NCI-H2029 treated with DMSO at 0.1 percent for 48 hours (cell line): Measurements from ENCODE around the gene PATE4.
"Not testable (repeated sequence)": the region's sequence is repeated elsewhere in the genome, so short reads cannot be mapped to it uniquely, and the experiment has no call there.

Experiments used
- DNase-seq: peaks from one replicate; lab custom pipeline; 2025; lab: John Stamatoyannopoulos, UW

PATE4 gene, protein sequence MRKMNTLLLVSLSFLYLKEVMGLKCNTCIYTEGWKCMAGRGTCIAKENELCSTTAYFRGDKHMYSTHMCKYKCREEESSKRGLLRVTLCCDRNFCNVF

DNA sequence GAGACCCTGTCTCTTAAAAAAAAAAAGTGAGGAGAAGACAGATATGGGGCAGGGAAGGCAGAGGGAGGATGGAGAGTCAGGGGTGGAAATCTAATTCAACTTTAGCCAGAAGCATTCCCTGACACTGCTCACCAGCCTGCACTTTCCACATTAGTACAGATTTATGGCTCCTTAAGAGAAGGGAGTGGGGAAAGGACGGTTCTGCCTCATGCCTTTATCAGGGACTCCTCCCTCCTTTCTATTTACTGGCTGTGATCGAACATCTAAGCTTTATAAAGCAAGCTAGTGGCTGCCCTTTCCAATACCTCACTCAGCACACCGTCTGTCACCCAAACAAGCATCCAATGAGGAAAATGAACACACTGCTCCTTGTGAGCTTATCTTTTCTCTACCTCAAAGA, at the start of gene PATE4:
PATE4 (plus strand) TSS at position 301 of the 400 bp plus-strand sequence; CDS start at position 345, 44 bp downstream.
- DNase-seq, result no peak

DNA sequence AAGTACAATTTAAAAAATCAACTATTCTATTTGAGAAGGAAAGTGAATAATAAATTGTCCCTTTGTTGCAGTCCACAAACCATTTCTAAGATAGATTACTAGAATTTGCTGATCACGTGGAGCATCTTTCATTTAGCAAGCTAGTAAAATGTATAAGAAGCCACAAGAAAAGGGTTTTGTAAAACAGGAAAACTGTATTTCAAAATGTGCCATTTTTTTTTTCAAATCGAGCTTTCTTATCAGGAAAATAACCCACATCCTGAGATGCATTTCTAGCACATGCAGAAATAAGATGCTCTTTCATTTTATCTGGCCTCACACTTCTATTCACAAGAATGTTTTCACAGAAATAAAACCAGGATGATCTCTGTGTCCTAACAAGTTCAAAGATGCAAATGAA, 48.4 kb upstream of the PATE4 start:
- no peak for DNase-seq

DNA sequence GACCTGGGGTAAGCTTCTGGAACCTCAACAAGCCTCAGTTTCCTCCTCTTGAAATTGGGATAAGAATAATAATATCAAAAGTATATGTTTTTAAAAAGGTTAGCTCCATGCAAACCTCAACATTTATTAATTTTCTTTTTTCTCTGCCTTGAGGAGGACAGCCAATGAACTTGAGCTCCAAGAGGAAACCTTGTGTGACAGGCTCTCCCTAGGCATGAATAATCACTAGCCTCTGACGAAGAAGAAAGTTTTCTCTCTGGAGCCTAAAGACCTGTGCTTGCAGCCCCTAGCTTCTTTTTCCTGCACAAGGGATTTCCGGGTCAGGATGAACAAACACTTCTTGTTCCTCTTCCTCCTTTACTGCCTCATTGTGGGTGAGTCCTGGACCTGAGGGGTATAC, 45.3 kb upstream of the PATE4 start, which contains the start of gene PATE3:
PATE3 (plus strand) TSS at position 301 of the 400 bp plus-strand sequence; CDS start at position 326, 25 bp downstream.
- no peak for DNase-seq

DNA sequence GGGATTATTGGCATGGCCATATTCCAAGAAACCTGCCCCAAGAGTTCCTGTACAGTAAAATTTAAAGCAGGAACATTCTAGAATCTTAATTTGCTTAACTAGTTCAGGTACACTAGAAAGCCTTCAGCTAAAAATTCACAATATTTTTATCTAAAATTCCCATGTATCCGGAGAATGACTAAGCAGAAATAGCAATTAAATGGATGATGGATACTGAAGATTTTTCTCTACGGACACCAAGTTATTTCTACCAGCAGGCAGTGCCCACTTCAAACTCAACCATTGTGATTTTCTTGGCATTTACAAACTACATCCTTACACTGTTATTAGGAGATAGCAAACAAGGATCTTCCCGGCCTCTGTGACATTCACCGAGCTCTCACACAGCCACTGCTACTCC, 42.3 kb upstream of the PATE4 start:
- DNase-seq, result no peak

DNA sequence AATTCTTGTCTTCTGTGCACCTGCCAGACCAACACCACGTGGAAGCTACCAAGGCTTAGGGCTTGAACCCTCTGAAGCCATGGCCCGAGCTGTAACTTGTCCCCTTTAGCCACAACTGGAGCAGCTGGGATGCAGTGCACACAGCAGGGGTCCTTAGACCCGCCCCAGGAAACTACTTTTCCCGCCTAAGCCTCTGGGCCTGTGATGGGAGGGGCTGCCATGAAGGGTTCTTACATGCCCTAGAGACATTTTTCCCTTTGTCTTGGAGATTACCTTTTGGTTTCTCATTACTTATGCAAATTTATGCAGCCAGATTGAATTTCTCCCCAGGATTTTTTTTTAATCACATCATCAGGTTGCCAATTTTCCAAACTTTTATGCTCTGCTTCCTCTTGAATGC, 35.5 kb upstream of the PATE4 start:
- DNase-seq, result no peak

DNA sequence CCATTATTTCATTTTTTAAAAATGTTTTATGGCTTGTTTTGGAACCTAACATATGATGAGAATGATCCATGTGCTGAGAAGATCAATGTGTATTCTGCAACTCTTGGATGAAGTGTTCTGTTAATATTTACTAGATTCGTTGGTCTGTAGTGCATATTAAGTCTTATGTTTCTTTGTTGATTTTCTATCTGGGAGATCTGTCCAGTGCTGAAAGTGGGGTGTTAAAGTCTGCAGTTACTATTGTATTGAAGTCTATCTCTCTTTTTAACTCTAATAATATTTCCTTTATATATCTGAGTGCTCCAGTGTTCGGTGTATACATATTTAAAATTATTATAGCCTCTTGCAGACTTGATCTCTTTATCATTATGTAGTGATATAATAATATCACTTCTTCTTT, 33.3 kb upstream of the PATE4 start:
- DNase-seq, result no peak

DNA sequence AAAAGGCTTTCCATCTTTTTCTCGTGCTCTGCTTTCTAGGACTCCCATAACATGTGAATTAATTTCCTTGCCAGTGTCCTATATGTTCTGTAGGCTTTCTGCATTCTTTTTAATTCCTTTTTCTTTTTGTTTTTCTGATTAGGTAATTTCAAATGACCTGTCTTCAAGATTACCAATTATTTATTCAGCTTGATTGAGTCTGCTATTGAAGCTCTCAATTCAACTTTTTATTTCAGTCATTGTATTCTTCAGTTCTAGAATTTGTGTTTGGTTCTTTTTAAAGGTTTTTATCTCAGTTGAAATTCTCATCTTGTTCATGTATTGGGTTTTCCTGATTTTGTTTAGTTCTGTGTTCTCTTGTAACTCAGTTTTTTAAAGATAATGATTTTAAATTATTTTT, 30.7 kb upstream of the PATE4 start:
- no peak for DNase-seq

DNA sequence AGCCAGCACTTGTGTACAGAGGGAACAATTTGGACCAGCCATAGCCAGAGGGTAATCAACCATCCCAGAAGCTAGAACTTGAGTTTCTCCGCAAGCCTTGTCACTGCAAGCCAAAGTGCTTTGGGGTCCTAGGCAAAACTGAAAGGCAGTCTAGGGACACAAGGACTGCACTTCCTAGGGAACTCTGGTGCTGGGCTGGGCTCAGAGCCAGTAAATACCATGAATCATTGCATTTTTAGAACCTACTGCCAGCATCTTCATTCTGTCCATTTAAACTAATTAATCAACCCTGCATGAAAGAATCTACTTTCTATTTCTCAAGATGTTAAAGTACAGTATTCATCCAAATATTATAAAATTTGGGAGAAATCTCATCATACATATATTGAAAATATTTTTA, 25.2 kb upstream of the PATE4 start:
- DNase-seq, result no peak

DNA sequence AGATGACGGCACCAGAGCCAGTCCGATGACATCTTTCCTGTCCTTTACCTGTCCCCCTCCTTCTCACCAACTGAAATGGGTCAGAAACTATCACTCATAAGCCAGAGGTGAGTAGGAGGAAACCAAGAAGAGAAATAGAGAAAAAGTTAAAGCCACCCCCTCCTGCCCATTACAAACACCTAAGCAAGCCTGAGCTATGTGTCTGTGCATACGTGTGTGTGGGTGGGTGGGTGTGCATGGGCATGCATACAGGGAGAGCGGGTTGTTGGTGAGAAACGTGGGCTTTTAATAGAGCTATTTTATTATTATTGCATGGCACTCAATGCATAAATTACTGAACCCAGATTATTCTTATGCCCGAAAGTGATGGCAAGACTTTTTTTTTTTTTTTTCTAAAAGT, 2.6 kb downstream of the PATE4 start:
- DNase-seq, result no peak

DNA sequence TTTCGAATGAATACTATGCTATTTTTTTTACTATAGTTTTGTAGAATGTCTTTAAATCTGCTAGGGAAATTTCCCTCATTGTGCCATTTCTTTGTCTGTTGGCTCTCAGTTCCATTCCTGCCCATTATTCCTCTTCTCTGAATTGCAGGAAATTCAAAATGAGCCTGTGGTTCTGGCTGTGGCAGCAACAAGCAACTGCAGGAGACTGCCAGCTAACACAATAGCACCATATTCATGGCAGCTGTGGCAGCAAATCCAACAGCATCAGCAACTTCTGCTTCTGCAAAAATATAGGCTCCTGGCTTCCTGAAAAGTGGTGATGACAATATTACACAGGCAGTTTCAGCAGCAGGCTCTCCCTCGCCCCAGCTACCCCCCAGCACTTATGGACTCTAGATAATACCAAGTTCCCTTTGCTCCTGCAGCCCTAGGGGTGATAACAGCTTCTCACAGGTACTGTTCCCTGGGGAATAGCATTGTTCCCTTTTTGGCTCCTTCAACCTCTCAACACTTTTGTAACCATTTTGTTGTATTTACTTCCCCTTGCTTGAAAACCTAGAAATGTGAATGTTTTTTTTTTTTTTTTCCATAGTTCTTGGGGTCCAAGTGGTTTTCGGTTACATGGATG, 9.3 kb downstream of the PATE4 start:
- DNase-seq, result no peak

DNA sequence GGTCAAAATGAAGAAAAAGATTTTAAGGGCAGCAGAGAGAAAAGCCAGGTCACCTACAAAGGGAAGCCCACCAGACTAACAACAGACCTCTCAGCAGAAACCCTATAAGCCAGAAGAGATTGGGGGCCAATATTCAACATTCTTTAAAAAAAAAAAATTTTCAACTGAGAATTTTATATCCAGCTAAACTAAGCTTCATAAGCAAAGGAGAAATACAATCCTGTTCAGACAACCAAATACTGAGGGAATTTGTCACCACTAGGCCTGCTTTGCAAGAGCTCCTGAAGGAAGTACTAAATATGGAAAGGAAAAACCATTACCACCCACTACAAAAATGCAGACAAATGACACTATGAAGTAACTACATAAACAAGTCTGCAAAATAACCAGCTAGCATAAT, 13.1 kb downstream of the PATE4 start:
- DNase-seq, result no peak

DNA sequence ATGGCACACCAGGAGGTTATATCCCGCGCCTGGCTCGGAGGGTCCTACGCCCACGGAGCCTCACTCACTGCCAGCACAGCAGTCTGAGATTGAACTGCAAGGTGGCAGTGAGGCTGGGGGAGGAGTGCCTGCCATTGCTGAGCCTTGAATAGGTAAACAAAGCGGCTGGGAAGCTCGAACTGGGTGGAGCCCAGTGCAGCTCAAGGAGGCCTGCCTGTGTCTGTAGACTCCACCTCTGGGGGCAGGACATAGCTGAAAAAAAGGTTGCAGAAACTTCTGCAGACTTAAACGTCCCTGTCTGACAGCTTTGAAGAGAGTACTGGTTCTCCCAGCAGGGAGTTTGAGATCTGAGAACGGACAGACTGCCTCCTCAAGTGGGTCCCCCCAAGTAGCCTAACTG, 24.6 kb downstream of the PATE4 start:
- not testable (repeated sequence) for DNase-seq

DNA sequence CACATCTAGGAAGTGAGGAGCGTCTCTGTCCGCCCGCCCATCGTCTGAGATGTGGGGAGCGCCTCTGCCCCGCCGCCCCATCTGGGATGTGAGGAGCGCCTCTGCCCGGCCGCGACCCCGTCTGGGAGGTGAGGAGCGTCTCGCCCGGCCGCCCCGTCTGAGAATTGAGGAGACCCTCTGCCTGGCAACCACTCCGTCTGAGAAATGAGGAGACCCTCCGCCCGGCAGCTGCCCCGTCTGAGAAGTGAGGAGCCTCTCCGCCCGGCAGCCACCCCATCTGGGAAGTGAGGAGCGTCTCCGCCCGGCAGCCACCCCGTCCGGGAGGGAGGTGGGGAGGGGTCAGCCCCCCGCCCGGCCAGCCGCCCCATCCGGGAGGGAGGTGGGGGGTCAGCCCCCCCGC, 29.7 kb downstream of the PATE4 start:
- DNase-seq, result not testable (repeated sequence)

DNA sequence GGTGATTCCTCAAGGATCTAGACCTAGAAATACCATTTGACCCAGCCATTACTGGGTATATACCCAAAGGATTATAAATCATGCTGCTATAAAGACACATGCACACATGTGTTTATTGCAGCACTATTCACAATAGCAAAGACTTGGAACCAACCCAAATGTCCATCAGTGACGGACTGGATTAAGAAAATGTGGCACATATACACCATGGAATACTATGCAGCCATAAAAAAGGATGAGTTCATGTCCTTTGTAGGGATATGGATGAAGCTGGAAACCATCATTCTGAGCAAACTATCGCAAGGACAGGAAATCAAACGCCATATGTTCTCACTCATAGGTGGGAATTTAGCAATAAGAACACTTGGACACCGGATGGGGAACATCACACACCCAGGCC, 32.2 kb downstream of the PATE4 start:
- not testable (repeated sequence) for DNase-seq

DNA sequence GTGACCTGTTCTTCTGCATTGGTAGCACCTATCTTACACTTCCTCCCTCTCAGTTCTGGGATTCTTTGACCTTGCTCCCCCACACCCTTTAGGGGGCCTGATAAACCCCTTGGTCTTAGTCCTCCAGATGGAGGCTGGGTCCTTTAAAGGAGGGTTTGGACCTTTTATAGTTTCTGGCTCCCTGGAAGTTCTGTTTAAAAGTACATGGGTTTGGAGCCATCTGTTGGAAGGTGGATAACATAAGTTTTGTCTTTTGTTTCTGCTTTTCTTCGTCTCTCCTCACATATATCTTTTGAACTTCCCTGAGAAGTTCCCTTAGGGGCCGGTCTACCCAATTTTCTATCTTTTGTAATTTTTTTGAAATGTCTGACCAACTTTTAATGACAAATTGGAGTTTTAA, 36.4 kb downstream of the PATE4 start:
- DNase-seq, result no peak

DNA sequence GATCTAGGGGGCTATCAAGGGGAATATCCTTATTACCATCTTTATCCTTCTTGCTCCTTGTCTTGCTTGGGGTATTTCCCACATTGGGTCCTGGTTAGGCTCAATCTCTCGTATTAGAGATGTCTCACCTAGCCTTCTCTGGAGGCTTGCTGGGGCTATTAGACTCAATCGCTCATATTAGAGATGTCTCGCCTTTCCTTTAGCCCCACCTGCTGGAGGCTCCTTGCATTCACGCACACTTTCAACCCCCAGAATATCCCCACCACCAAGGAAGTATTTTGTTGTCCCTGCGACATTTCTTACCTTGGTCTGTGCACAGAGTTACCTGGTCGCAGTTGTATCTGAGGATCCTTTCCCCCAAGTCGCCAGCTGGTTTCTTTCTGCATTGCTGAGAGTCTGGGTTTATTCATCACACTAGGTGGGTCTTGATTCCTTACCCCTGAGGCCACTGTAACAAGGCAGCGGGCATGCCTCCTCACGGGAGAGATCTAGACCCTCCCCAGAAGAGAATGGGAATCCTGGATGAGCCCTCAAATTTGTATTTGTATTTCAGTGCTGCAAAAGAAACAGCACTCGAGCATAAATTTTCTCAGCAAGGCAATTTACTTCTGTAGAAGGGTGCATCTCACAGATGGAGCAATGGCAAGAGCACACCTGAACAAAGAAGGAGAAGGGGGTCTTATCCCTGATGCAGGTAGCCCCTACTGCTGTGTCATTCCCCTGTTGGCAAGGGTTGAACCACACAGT, 38.4 kb downstream of the PATE4 start:
- DNase-seq, result no peak

DNA sequence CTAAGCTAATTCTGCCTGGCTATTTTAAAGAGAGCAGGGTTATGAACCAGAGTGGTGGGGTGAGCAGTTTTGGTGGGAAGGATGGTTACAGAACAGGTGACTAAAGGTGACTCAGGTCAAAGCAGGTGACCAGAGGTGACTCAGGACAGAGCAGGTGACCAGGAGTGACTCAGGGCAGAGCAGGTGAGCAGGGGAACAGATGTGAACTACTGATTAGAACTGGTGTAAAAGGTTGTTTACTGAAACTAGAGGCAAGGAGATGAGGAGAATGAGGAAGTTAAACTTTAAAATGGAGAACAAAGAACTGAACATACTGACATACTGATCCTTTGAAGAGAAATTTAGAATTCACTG, 39.0 kb downstream of the PATE4 start:
- DNase-seq, result no peak

DNA sequence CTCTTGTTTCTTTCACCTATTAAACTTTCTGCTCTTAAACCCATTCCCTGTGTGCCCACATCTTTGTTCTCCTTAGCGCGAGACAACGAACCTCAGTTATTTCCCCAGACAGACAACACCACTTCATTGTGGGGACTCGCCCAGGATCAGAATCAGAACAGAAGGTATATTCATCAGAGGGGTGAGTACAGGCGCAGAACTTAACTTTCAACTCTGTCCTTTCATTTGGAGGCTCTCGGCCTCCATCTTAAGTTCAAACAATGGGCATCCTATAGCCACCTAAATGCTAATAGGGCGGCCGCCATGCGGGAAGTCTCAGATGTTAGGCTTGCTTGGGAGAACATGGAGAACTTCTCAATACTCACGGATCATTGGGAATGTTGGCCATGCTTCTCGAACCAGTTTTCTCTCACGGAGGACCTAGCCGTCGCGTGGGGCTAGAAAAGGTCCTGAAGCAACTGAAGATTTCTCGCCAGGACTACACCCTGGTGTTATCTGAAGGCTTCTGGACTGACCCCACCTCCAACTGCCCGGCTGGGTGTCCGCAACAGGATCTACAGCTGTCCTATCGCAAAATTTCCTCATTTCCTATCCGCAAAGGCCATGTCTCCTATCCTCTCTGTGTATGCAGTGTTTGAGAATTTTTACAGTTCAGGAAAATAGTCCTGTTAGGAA, 40.9 kb downstream of the PATE4 start:
- DNase-seq, result no peak

DNA sequence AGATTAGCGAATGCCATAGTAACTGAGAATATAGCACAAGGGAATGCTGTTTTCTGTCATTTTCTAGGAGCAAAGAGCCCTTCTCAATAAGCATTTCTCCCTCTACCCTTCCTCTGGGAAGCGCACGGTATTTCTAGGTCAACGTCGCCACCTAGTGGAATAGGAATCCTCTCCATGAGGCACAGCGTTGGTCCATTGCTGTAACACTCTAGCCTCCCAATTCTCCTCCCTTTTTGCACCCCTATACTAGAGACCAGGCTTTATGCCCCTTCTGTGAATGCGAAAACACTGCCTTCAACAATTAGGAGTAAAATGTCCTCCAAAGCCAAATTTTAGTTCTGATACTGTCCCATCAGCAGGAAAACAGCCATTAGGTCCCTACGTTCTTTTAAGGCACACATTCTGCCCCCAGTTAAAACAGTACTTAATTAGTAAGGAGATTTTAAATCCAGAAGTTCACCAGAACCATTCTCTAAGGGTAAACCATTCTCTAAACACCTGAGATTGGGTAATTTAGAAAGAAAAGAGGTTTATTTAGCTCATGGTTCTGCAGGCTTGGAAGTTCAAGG, 41.5 kb downstream of the PATE4 start:
- DNase-seq, result peak; percentile 74

DNA sequence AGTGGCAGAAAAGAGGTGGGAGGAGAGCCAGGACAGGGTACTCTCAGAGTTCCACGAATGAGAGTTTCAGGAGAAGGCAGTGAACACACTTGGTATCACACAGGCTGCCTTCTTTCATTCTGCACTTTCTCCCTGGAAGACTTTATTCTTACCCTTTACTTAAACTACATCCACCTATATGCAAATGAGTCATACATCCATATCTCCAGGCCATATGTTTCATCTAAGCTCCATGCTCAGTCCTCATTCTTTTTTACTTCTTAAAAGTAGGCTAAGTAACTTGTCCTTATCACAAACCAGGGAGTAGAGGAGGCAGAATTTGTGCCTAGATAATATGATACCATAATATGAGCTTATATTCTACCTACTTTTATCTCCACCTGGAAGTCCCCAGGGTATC, 48.2 kb downstream of the PATE4 start:
- no peak for DNase-seq

DNA sequence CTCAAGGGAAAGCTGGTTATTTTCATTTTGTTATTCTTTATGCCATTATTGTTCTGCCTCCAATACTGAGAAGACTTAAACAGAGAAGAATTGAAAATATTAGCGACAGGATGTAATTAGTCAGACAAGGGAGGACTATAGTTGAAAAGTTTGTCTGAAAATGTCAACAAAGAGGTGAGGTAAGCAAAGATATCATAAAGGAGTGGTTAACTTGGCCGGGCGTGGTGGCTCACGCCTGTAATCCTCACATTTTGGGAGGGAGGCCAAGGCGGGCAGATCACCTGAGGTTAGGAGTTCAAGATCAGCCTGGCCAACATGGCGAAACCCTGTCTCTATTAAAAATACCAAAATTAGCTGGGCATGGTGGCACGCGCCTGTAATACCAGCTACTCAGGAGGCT, 50.3 kb downstream of the PATE4 start:
- no peak for DNase-seq

DNA sequence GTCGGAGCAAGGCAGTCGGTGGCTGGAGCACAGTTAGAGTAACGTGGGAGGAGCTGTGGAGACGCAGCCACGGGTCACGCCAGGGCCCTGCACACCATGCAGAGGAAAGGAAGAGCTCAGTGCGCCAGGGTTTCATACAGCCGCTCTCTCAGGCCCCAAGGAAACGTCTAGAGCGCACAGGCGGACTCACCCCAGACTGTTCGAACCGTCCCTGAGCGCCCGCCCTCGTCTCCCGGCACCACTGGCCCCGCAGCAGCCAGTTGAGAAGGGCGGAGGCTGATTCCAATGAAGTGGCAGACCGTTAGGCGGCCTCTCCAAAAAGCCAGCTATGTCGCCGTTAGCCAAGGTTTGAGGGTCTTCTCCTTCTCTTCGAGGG, 53.9 kb downstream of the PATE4 start:
- DNase-seq, result peak; percentile 30
